Lower leg skin (tissue), 3 donors: ENCODE measurements around the gene CYB5B.

Source experiments
- POLR2A ChIP-seq, 2 donors: fragments of 450-650 bp; IDR thresholded peaks; one replicate each; pipeline ENCODE4 v1.6.1; 2016 to 2017; ENCODE audit warnings: antibody characterized with exemption in 2 of 2, mild to moderate bottlenecking in 1 of 2, moderate library complexity in 1 of 2
- TF ChIP-seq, protein P1 (sequence below), 3 donors: fragments of 450-650 bp; IDR thresholded peaks; one replicate each; pipeline ENCODE4 v1.5.1; 2016; ENCODE audit warnings: antibody characterized with exemption in 3 of 3, mild to moderate bottlenecking in 3 of 3, moderate library complexity in 2 of 3

- TF ChIP-seq, protein P1, sequence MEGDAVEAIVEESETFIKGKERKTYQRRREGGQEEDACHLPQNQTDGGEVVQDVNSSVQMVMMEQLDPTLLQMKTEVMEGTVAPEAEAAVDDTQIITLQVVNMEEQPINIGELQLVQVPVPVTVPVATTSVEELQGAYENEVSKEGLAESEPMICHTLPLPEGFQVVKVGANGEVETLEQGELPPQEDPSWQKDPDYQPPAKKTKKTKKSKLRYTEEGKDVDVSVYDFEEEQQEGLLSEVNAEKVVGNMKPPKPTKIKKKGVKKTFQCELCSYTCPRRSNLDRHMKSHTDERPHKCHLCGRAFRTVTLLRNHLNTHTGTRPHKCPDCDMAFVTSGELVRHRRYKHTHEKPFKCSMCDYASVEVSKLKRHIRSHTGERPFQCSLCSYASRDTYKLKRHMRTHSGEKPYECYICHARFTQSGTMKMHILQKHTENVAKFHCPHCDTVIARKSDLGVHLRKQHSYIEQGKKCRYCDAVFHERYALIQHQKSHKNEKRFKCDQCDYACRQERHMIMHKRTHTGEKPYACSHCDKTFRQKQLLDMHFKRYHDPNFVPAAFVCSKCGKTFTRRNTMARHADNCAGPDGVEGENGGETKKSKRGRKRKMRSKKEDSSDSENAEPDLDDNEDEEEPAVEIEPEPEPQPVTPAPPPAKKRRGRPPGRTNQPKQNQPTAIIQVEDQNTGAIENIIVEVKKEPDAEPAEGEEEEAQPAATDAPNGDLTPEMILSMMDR (IDR thresholded peaks at IDR 0.05) = no peak
- no peak for TF ChIP-seq POLR2A (IDR thresholded peaks at IDR 0.05)
These were observed 28.6 kb upstream of the CYB5B start for GRCh38 chr16:69395859-69396186.
